ENCODE results near the gene NADK. TPM values are rescaled to one million over a fixed set of nuclear protein-coding genes. Genes with fewer than 3 reads are reported as not detected.

The NADK gene
- total RNA-seq, 1 donor from 2014 or later = 66.0 TPM

DNA sequence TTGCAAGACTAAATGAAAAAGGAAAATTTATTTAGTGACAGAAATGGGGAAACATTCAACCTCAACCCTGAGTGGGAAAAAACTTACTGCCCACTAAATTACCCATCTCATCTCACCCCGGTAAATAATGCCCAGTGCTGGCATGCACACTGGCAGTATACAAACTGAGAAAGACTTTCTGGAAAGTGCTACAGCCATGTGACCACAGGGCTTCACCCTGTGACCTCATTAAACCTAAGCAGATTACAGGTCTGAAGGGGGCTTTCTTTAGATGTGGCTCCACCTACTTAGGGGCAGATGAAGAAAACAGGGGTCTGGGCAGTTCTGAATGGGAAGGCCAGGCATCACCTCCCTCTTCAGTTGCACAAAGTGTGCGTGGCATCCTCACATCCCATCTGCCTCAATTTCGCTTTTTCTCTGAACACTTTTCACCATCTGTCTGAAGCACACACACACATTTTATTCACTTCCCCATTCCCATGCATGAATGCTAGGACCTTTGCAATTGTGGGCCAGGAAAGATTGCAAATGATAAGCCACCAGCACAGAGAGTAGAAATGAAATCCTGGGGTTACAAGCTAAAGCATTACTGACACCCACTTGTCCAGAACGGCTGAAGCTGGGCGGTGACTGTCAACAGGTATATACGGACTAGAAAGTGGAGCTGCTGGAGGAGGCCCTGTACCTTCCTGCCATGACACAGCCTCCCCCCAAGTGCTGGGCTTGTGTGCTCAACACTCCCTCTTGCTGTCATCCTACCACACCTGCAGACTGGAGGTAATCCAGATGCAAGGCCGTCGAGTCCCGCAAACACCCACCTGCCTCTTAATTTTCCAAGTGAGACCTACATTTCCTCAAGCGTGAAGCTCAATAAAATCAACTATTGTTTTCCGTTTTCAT, 2.7 kb downstream of the NADK start:
- H3K4me1 Mint-ChIP-seq (ENCODE audit: low read depth, unreplicated experiment) = peaks cover 18% of the 10 kb centered on the region
- peaks cover 17% of the 10 kb centered on the region for H3K27me3 Mint-ChIP-seq (ENCODE audit: unreplicated experiment)
- DNase-seq = no peak
- H3K36me3 Mint-ChIP-seq (ENCODE audit: unreplicated experiment) = peaks cover 7% of the 10 kb centered on the region
- peak overlapping the region; percentile 56 for H3K27ac Mint-ChIP-seq (ENCODE audit: unreplicated experiment)
- TF ChIP-seq, protein P1, sequence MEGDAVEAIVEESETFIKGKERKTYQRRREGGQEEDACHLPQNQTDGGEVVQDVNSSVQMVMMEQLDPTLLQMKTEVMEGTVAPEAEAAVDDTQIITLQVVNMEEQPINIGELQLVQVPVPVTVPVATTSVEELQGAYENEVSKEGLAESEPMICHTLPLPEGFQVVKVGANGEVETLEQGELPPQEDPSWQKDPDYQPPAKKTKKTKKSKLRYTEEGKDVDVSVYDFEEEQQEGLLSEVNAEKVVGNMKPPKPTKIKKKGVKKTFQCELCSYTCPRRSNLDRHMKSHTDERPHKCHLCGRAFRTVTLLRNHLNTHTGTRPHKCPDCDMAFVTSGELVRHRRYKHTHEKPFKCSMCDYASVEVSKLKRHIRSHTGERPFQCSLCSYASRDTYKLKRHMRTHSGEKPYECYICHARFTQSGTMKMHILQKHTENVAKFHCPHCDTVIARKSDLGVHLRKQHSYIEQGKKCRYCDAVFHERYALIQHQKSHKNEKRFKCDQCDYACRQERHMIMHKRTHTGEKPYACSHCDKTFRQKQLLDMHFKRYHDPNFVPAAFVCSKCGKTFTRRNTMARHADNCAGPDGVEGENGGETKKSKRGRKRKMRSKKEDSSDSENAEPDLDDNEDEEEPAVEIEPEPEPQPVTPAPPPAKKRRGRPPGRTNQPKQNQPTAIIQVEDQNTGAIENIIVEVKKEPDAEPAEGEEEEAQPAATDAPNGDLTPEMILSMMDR (IDR thresholded peaks at IDR 0.05; ENCODE audit: partially characterized antibody, unreplicated experiment) = no peak
- H3K4me3 Mint-ChIP-seq (ENCODE audit: unreplicated experiment) = peak overlapping the region; percentile 32
- peaks cover 17% of the 10 kb centered on the region for H3K9me3 Mint-ChIP-seq (ENCODE audit: unreplicated experiment)

DNA sequence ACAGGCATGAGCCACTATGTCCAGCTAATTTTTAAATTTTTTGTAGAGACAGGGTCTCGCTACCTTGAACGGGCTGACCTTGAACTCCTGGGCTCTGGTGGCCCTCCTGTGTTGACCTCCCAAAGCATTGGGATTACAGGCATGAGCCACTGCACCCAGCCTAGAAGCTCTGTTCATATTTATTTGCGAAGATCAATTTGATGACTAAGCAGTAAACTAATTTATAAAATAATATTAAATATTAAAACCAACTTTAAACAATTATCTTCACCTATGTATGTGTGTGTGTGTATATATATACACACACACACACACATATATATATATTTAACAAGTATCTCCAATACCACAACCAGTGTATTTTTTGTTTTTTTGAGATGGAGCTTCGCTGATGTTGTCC, 4.4 kb downstream of the NADK start:
- peaks cover 7% of the 10 kb centered on the region for H3K36me3 Mint-ChIP-seq (ENCODE audit: unreplicated experiment)
- TF ChIP-seq, protein P1 (IDR thresholded peaks at IDR 0.05; ENCODE audit: partially characterized antibody, unreplicated experiment) = no peak
- H3K27ac Mint-ChIP-seq (ENCODE audit: unreplicated experiment) = no peak overlapping the region
- H3K4me1 Mint-ChIP-seq (ENCODE audit: low read depth, unreplicated experiment) = peaks cover 14% of the 10 kb centered on the region
- H3K27me3 Mint-ChIP-seq (ENCODE audit: unreplicated experiment) = peaks cover 9% of the 10 kb centered on the region
- no peak overlapping the region for H3K4me3 Mint-ChIP-seq (ENCODE audit: unreplicated experiment)
- DNase-seq = no peak
- peaks cover 11% of the 10 kb centered on the region for H3K9me3 Mint-ChIP-seq (ENCODE audit: unreplicated experiment)

GRCh38 chr1:1771096-1771495, 7.2 kb downstream of the NADK start:
- Mint-ChIP-seq H3K4me3 (ENCODE audit: unreplicated experiment) (no peak overlapping the region), H3K4me1 (ENCODE audit: low read depth, unreplicated experiment) (peaks cover 8% of the 10 kb centered on the region), H3K36me3 (ENCODE audit: unreplicated experiment) (peaks cover 11% of the 10 kb centered on the region), H3K9me3 (ENCODE audit: unreplicated experiment) (peaks cover 5% of the 10 kb centered on the region), H3K27ac (ENCODE audit: unreplicated experiment) (no peak overlapping the region), H3K27me3 (ENCODE audit: unreplicated experiment) (peaks cover 3% of the 10 kb centered on the region)
- TF ChIP-seq, protein P1 (IDR thresholded peaks at IDR 0.05; ENCODE audit: partially characterized antibody, unreplicated experiment) = no peak
- DNase-seq = no peak

DNA sequence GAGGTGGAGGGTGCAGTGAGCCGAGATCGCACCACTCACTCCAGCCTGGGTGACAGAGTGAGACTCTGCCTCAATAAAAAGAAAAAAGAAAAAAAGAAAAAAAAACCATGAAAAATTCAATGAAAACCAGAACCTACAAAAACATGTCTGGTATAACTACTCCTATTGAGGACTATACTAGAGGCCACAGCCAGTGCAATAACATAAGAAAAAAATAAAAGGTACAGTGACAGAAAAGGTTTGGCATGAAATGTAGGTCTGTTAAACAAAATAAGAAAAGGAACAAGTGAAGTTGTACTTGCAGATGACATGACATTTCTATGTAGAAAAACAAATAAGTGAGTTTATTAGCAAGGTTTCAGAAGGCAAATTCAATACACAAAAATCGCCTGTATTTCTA, 8.2 kb downstream of the NADK start:
- TF ChIP-seq, protein P1 (IDR thresholded peaks at IDR 0.05; ENCODE audit: partially characterized antibody, unreplicated experiment) = no peak
- Mint-ChIP-seq H3K36me3 (ENCODE audit: unreplicated experiment) (peaks cover 11% of the 10 kb centered on the region), H3K9me3 (ENCODE audit: unreplicated experiment) (peaks cover 5% of the 10 kb centered on the region), H3K27me3 (ENCODE audit: unreplicated experiment) (peaks cover 3% of the 10 kb centered on the region), H3K4me3 (ENCODE audit: unreplicated experiment) (no peak overlapping the region), H3K27ac (ENCODE audit: unreplicated experiment) (no peak overlapping the region), H3K4me1 (ENCODE audit: low read depth, unreplicated experiment) (no peaks in the 10 kb centered on the region)
- DNase-seq = no peak
